DMS153 (cell line): ENCODE measurements around the gene GREM2.

Source experiments
- DNase-seq: peaks from one replicate; lab custom pipeline; 2025; lab: John Stamatoyannopoulos, UW

Gene GREM2

DNA sequence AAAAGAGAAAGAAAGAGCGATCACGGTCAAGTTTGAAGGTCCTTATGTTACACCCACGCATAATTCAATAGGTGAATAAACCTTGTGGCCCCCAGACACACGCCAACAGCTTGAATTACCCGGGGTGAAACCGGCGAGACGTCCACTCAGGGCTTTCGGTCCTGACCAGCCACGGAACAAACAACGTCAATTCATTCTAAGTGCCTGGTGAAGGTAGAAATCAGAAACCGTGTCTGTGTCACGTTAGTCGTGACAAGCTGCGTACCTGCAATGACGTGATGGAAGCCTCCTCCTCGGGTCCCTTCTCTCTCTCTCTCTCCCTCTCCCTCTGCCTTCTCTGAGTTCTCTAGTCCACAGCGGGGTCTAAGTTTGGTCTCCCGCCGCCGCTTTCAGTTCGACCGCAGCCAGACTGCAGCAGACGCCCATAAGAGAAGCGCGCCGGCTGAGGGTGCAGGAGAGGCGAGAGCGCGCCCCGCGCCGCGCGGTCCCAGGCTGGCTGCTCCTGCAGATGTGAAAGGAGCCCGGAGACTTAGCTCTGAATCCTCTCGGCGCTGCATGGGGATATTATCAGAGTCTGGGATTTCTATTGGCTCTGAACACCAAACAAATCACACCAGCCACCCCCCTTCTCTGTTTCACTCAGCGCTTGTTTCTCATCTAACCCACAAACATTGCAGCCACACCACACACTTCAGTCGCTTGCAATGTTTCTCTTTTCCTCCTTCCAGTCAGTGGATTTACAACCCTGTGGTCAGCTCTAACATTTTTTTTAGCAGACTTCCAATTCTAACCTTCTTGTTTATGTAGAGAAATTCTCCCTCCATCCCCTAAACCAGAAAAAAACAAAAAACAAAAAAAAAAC lies at the start of gene GREM2:
Gene GREM2 (minus strand): TSS at position 537 of the 862 bp plus-strand sequence. CDS start 118,680 bp downstream, outside the sequence.
- DNase-seq, result no peak

- DNase-seq, result no peak
These were observed 46.5 kb upstream of the GREM2 start for GRCh38 chr1:240658312-240658960.

- no peak for DNase-seq
These were observed 44.6 kb upstream of the GREM2 start for GRCh38 chr1:240656531-240656930.

- DNase-seq, result no peak
These were observed 41.0 kb upstream of the GREM2 start for GRCh38 chr1:240652961-240653409.

GRCh38 chr1:240652549-240652948 lies 40.6 kb upstream of the GREM2 start:
- DNase-seq, result no peak

DNA sequence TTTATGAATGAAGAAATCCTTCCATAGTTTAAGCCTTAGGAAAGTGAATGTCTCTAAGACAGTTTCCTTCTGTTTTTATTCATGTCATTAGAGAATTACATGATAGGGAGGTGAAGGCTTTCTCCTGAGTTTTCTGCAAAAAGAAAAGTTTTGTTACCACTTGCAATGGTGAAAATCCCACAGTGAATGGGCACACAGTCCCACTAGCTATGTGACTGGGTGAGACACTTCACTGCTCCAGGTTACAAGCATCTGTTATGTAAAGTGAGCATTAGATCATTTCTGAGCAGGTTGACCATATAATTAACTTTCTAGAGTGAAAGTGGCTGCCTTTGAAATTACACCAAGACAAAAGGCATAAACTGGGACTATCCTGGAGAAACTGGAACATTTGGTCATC lies 38.9 kb upstream of the GREM2 start:
- DNase-seq, result no peak

- DNase-seq, result no peak
These were observed 38.1 kb upstream of the GREM2 start for GRCh38 chr1:240649733-240650721.

DNA sequence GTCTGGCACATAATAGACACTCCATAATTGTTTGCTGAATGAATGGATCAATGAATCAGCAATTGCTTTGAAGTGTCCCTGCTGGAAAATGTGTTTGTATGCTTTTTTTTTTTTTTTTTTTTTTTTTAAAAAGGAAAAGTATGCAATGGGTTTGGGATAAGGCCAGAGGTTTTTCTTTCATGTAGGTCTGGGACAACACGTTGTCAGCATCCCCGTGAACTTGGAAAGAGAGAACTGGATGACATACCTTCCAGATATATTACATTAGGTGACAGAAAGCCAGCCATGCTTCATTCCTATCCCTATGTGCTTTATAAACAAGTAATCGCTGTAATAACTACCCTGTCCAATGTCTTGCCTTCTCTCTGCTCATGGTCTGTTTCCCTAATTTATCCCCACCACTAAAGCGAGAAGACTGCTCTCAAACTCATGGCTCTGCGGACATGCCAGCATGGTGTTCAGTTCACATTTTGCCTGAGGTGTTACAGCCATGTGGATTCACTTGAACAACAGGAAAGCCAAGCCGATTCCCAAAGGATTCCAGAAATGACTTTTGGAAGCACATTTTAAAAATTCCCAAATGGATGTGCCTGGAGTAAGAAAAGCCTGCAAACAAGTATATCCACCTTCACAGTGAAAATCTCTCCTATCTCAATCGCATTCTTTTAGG lies 34.8 kb upstream of the GREM2 start:
- DNase-seq, result no peak

- no peak for DNase-seq
These were observed 32.8 kb upstream of the GREM2 start for GRCh38 chr1:240644732-240645131.

DNA sequence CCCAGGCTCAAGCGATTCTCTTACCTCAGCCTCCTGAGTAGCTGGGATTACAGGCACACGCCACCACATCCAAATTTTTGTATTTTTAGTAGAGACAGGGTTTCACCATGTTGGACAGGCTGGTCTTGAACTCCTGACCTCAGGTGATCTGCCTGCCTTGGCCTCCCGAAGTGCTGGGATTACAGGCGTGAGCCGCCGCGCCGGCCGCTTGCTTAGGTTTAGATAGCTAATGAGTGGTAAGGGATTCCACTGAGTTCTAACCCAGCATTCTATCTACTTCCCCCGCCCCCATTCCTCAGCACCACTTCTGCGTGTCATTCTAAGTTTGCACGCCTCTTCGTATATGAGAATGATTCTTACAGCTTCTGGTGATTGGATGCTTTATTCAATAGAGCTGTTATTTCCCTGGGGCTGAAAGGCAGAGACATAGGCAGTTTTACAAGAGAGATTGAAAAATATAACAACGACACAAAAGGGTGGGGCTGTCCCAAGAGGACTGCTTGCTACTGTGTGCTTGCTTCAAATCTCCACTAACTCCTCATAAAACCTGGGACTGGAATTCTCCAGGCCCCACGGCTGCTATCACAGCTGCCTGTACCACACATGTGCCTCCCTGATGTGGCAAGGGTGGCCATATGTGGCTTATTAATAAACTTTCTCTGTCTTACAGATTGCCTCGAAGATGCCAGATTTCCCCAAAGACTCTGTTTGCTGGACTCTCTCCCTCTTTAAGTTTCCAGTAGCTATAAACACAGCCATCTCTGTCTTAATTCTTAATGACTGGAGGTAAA lies 23.7 kb upstream of the GREM2 start:
- no peak for DNase-seq

GRCh38 chr1:240630409-240630808 lies 18.5 kb upstream of the GREM2 start:
- DNase-seq, result no peak

DNA sequence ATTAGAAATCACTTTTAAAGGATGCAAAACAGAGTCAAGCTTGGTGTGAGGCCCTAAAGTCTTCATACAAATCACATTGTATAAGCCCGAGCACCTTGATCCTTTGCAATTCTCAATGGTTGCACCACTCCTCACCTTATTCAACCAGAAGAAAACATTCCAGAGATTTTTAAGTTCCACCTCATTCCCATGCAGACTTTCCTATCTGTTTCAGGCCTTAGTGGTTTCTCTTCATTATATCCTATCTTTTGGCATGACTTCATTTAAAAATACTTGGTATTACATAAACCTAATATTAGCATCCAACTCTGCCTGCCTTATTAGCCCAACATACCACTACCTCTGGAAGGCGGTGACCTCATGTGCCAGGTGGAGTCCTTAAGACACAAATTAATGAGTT lies 9.3 kb upstream of the GREM2 start:
- no peak for DNase-seq

DNA sequence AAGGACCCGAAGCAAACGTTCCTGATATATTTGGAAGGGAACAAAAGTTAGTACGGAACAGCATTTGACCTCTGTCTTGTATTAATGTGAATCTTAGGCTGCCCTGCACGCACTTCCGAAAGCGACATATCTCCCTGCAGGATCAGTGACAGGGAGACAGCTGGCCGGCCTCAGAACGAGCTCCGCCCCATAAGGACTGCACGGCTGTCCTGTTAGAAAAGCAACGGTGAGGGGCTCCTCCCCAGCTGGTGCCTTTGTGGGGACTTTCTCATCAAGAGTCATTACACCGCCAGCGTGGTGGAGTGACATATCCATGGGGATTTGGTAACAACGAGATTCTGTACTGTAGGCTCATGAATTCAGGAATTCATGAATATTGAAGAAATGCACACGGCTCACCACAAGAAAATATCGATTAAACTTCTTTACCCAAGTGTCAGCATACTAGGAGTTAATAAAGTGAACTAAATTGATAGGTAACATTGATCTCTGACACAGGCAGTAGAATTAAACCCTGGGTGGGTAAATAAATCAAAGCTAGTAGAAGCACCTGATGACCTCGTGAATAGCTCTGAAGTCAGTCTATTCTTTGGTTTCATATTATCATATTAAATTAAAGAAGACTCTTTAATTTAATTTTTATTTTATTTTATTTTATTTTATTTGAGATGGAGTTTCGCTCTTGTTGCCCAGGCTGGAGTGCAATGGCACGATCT lies 8.1 kb upstream of the GREM2 start:
- DNase-seq, result no peak

DNA sequence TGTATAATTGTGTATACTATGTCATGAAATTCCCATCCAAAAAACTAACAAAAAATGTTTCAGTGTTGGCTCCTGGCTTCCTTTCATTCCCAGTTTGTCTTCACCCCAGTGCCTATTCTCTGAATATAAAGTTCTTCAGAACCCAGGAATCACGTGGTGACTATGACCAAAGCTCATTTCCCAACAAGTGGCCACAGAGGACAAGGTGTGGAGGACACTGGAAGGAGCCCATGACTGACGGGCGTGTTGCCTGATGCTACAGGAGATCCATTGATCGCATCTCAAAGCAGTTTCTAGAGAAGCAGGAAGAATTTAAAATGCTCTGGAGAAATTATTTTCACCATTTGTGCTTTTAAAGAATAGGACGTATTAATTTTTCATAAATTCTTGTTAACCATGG lies 7.4 kb upstream of the GREM2 start:
- no peak for DNase-seq

- no peak for DNase-seq
These were observed 7.0 kb upstream of the GREM2 start for GRCh38 chr1:240618946-240619345.

- no peak for DNase-seq
These were observed 4.1 kb upstream of the GREM2 start for GRCh38 chr1:240616018-240616417.

DNA sequence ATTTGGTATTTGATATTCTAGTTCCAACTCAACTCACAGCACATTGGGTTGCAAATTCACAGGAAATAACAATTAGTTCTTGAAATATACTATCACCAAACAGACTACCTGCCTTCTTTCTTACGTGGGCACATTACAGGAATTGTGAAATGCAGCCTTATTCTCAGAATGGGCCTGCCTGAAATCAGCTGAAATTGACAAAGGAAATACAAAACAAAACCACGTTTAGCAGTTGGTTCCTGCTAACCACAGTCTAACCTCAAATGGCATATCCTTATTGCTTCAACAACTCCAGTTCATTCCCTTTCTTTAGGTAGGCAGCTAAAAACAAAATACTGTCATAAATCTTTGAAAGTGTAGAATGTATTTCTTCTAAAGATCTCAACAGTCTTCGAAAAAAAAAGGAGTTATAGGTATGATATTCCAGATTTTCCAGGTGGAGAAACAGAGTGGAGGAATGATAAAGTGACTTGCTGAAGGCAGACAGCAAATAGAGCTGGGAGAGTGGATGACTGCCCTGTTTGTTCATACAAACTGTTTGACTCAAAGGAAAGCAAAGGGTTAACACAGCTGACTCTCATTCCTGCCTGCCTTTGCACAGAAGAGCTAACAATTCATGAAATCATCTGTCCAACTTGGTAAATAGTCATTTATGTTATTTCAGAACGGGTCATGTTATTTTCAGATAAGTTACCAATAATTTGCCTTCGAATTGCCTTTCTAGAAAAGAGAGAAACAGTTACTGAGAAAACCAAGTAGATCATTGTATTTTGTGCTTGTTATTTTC lies 1.6 kb upstream of the GREM2 start:
- DNase-seq, result no peak

DNA sequence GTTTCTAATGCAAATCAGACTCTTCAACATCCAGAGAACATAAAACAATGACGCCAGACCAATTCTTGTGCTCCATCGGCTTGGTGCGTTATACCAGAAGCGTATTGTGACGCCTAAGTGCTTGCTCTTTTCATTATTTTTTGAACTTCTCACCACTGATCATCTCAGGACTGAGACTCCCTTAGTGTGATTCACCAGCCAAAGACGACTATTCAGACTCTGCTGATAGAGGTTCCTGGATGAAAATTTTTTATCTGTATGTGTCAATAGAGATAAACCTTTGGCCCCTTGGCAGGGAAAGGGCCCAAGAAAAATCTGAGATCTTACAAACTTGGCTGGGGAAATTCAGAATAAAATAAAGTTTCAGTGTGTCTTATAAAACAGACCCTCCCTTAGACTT lies 856 bp upstream of the GREM2 start:
- DNase-seq, result no peak

DNA sequence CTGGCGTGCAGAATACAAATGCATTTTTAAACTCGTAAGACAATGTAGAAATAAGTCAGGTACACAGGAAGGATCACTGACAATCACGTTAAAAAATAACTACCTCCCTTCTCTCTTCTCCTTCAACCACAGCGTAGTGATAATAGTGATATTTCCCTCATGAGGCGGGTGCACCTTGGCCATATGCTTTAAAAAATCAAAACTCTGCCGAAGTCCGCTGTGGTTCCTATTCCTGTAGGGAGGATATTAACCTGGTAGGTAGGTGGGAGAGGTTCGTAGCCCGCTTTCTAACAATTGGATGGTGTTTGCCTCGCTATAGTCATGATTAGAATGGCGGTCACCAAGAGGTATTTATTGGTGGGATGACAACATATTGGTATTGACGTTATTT lies 732 bp downstream of the GREM2 start:
- no peak for DNase-seq
